ENCODE data around the gene MESD. TPM values are rescaled to one million over a fixed set of nuclear protein-coding genes. Genes with fewer than 3 reads are reported as not detected.

Gene MESD
- total RNA-seq, 3 donors from 2014 or later, result 18.5 to 24.5 (median 21.3) TPM

DNA sequence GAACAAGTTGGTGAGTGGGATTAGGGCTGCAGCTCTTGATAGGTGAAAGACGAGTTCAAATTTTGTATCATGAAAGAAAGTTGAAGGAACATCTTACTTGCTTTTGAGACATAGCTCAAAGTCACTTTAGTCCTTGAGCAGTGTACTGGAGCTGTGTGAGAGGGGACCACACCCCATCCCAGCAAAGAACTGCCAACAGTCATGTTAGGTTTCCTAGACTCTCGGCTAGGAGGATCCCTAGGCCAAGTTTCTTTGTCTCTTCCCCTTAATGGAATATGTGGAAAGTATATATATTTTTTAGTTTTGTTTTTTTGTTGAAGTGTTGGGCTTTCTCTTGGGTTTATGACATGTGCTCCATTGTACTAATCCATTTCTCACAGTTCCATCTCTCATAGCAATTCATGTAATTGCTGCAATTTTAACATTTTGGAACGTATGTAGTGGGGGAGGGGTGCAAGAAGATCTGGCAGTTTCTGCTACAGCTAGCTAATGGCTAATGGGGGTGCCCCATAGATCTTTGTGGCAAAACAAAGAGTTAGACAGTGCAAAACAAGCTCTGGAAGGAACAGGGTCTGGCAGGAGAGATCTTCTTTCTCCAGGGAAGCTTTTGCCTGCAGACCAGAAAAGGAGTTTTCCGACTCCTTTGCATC is 36.2 kb upstream of the MESD start:
- no peak for ATAC-seq
- Histone ChIP-seq H3K9me3 (no peaks in the 10 kb centered on the region), H3K36me3 (ENCODE audit: low read depth) (no peaks in the 10 kb centered on the region), H3K4me1 (ENCODE audit: low read depth) (no peaks in the 10 kb centered on the region), H3K4me3 (no peak overlapping the region)
- DNase-seq, result no peak
- intact Hi-C loops (cut with DNase I, micrococcal nuclease), result no loop called here
- TF ChIP-seq, protein P1, sequence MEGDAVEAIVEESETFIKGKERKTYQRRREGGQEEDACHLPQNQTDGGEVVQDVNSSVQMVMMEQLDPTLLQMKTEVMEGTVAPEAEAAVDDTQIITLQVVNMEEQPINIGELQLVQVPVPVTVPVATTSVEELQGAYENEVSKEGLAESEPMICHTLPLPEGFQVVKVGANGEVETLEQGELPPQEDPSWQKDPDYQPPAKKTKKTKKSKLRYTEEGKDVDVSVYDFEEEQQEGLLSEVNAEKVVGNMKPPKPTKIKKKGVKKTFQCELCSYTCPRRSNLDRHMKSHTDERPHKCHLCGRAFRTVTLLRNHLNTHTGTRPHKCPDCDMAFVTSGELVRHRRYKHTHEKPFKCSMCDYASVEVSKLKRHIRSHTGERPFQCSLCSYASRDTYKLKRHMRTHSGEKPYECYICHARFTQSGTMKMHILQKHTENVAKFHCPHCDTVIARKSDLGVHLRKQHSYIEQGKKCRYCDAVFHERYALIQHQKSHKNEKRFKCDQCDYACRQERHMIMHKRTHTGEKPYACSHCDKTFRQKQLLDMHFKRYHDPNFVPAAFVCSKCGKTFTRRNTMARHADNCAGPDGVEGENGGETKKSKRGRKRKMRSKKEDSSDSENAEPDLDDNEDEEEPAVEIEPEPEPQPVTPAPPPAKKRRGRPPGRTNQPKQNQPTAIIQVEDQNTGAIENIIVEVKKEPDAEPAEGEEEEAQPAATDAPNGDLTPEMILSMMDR (IDR thresholded peaks at IDR 0.05), result no peak

DNA sequence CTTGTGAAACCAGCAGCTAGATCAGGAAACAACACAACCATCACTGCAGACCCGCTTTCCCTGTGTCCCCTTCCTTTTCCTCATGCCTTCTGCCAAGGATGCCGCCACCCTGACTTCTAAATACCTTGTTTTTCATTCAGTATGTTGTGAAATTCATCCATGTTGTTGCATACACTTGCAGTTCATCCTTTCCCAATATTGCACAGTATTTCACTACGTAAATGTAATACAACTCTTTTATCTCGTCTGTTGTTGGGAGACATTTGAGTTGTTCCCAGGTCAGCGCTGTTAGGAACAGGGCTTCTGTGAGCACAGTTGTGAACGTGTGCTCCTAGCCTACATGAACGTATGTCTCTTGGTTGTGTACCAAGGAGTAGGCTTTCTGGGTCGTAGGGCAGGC is 35.3 kb upstream of the MESD start:
- TF ChIP-seq, protein P1 (IDR thresholded peaks at IDR 0.05), result no peak
- ATAC-seq (no peak), DNase-seq (no peak)
- H3K4me3 ChIP-seq, result no peak overlapping the region
- no peaks in the 10 kb centered on the region for H3K9me3 ChIP-seq
- H3K36me3 ChIP-seq (ENCODE audit: low read depth), result no peaks in the 10 kb centered on the region
- H3K4me1 ChIP-seq (ENCODE audit: low read depth), result no peaks in the 10 kb centered on the region
- intact Hi-C loops (cut with DNase I, micrococcal nuclease), result no loop called here

DNA sequence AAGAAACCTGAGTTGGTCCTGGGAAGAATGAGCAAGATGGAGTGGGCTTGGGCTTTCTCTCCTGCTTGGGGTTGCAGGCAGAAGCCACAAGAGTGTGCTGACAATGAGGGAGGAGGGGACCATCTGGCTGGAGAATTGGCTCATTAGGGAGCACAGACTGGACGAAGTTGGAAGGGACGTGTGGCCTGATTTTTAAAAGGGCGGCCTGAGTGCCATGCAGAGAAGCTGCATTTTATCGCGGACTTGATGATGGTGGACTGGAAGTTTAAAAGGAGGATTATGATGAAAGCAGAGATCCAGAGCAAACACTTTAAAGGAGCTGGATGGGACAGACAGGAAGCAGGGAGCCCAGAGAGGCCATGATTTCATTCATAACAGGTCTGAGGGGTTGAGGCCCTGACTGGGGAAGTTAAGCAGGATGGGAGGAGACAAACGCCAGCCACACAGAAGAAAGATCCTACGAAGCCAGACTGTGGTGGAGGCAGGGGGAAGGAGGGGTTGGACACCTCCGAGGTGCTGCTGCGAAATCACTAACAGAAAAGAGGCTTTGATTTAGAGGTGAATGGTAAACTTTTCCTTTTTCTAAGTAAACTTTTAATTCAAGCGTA is 34.8 kb upstream of the MESD start:
- ATAC-seq (no peak), DNase-seq (no peak)
- no peaks in the 10 kb centered on the region for H3K36me3 ChIP-seq (ENCODE audit: low read depth)
- no peak overlapping the region for H3K4me3 ChIP-seq
- no peaks in the 10 kb centered on the region for H3K9me3 ChIP-seq
- intact Hi-C loops (cut with DNase I, micrococcal nuclease), result no loop called here
- H3K4me1 ChIP-seq (ENCODE audit: low read depth), result no peaks in the 10 kb centered on the region
- TF ChIP-seq, protein P1 (IDR thresholded peaks at IDR 0.05), result no peak

DNA sequence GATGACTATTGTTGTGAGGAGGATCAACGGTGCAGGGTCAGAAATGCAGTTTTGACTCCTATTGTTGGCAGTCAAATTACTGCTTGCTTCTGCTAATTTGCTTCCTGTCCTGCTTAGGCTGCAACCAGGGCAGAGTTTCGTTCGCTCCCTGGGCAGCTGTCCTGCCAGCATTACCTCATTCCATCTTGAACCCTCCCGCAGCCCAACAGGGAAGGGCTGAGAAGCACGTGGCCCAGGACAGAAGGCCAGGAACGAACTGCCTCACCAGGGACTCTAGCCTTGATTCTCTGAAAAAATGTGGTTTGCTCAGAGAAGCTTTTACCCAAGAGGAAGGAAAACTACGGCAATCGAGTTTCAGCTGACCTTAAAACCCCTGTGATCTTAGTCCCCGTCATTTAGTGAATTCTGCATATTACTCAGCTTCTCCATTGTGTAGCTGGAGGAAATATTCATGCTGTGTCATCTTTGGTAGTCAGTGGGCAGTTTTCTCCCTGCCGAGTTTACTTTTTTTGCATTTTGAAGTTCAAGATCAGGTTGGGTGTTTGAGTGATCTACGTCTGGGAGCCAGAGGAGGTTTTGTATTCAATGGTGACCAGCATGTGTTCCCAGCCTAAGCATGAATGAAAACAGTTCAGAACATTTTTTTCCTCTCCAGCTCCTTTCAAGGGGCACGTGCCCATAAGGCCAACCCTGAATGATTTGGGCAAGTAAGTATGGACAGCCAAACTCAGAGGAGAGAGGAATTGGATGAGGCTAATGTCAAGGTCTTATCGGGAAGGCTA is 34.1 kb upstream of the MESD start:
- H3K4me3 ChIP-seq, result no peak overlapping the region
- intact Hi-C loops (cut with DNase I, micrococcal nuclease), result no loop called here

DNA sequence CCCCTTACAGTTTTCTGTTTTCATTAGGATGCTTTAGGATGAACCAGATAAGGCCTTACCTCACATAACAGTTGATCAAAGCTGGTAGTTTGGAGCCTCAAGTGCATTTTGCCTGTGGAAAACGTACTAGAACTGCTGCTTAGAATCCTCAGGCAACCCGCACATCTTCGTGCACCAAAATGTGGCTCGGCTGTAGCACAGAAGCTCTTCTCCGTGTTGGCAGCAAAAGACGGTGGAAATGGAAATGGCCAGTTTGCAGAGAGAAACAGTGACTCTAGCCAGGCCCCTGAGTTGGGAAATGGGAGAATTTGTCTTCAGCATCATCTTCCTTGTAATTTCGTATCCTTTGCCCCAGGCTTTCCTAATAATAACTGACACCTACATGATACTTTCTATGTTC is 31.7 kb upstream of the MESD start:
- TF ChIP-seq, protein P1 (IDR thresholded peaks at IDR 0.05), result no peak
- Histone ChIP-seq H3K36me3 (ENCODE audit: low read depth) (no peaks in the 10 kb centered on the region), H3K4me1 (ENCODE audit: low read depth) (no peaks in the 10 kb centered on the region), H3K4me3 (no peak overlapping the region), H3K9me3 (no peaks in the 10 kb centered on the region)
- intact Hi-C loops (cut with DNase I, micrococcal nuclease), result no loop called here
- ATAC-seq (no peak), DNase-seq (no peak)

More for the DNA sequence above, 34.1 kb upstream of the MESD start:
- TF ChIP-seq, protein P1 (IDR thresholded peaks at IDR 0.05), result no peak
- ATAC-seq, result peak; percentile 62
- DNase-seq, result peak; percentile 37 to 72 (median 46)
- H3K4me1 ChIP-seq (ENCODE audit: low read depth), result no peaks in the 10 kb centered on the region
- H3K36me3 ChIP-seq (ENCODE audit: low read depth), result no peaks in the 10 kb centered on the region
- no peaks in the 10 kb centered on the region for H3K9me3 ChIP-seq

All from mucosa of descending colon (tissue), 3 donors.